ENCODE results near the gene FILIP1L.

DNA sequence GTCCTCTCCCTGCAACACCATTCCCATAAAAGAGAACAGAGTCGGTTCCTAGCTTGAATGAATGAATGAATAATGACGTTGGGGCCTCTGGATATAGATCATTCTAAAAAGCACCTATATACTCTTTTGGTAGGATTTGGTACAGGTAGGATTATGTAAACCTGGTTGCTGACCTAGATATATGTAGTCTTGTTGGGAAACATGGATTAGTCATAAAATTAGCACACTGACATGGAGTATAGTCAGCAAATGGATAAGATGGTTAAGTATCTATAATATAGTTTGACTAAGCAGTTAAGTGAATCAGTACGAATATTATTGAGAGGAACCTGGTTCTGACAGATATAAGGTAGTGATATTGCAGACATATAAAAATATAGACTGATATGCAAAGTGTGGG, 142.5 kb downstream of the FILIP1L start:
- TF ChIP-seq REST (IDR thresholded peaks at IDR 0.05; ENCODE audit: insufficient read depth in 1 of 2, low read depth in 2 of 2, low read length in 2 of 2) (no peak), TAF1 (IDR thresholded peaks at IDR 0.05; ENCODE audit: borderline replicate concordance, insufficient read depth, low read length) (no peak), POLR2AphosphoS5 (IDR thresholded peaks at IDR 0.05; ENCODE audit: low read depth, low read length) (no peak)
